Measurements from ENCODE around the gene ZSWIM6. TPM values are rescaled to one million over a fixed set of nuclear protein-coding genes. Genes with fewer than 3 reads are reported as not detected.

The ZSWIM6 gene
- polyA plus RNA-seq, 3 donors: 1.7 to 33.5 (median 2.7) TPM

GRCh38 chr5:61496860-61497259, 164.8 kb downstream of the ZSWIM6 start:
- Histone ChIP-seq H3K4me3 (replicated peaks in 1 of 3; ENCODE audit: low read depth in 2 of 3, low read length in 3 of 3) (no peak overlapping the region), H3K4me1 (ENCODE audit: control insufficient read depth in 1 of 2, insufficient read depth in 2 of 2, low read length in 2 of 2) (no peaks in the 10 kb centered on the region), H3K79me2 (ENCODE audit: insufficient read depth, low read length) (peaks cover 28% of the 10 kb centered on the region), H3K27ac (ENCODE audit: low read depth in 1 of 2, low read length in 2 of 2) (no peak overlapping the region), H4K20me1 (ENCODE audit: insufficient read depth, low read length) (peaks cover 100% of the 10 kb centered on the region), H3K9ac (ENCODE audit: insufficient read depth, low read length, poor library complexity, severe bottlenecking) (no peak overlapping the region), H3K4me2 (replicated peaks; ENCODE audit: extremely low read depth, low read length, poor library complexity, severe bottlenecking) (no peak overlapping the region), H2AFZ (ENCODE audit: insufficient read depth, low read depth, low read length, poor library complexity, severe bottlenecking) (no peak overlapping the region), H3K36me3 (replicated peaks in 1 of 2; ENCODE audit: control insufficient read depth in 1 of 2, insufficient read depth in 2 of 2, low read length in 2 of 2) (peaks cover 52 to 92% of the 10 kb centered on the region in 2 donors), H3K9me3 (replicated peaks in 1 of 2; ENCODE audit: control insufficient read depth in 1 of 2, insufficient read depth in 1 of 2, low read length in 2 of 2) (no peaks in the 10 kb centered on the region), H3K27me3 (ENCODE audit: control insufficient read depth in 2 of 2, insufficient read depth in 2 of 2, low read length in 2 of 2) (no peaks in the 10 kb centered on the region)
- Mint-ChIP-seq H3K4me1 (no peaks in the 10 kb centered on the region), H3K9me3 (no peaks in the 10 kb centered on the region), H3K36me3 (peaks cover 57 to 65% of the 10 kb centered on the region in 2 donors), H3K4me3 (no peak overlapping the region), H3K27ac (no peak overlapping the region), H3K27me3 (ENCODE audit: low read depth in 3 of 3) (no peaks in the 10 kb centered on the region)
- DNase-seq: no peak
- intact Hi-C loops (cut with micrococcal nuclease): no loop called here
- TF ChIP-seq, protein P1, sequence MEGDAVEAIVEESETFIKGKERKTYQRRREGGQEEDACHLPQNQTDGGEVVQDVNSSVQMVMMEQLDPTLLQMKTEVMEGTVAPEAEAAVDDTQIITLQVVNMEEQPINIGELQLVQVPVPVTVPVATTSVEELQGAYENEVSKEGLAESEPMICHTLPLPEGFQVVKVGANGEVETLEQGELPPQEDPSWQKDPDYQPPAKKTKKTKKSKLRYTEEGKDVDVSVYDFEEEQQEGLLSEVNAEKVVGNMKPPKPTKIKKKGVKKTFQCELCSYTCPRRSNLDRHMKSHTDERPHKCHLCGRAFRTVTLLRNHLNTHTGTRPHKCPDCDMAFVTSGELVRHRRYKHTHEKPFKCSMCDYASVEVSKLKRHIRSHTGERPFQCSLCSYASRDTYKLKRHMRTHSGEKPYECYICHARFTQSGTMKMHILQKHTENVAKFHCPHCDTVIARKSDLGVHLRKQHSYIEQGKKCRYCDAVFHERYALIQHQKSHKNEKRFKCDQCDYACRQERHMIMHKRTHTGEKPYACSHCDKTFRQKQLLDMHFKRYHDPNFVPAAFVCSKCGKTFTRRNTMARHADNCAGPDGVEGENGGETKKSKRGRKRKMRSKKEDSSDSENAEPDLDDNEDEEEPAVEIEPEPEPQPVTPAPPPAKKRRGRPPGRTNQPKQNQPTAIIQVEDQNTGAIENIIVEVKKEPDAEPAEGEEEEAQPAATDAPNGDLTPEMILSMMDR (IDR thresholded peaks at IDR 0.05): no peak
- WGBS (ENCODE audit: insufficient coverage): 80% methylated on average over 1 of the region's 4 CpGs

- Histone ChIP-seq H3K27ac (ENCODE audit: low read depth in 1 of 2, low read length in 2 of 2) (no peak overlapping the region), H2AFZ (ENCODE audit: insufficient read depth, low read depth, low read length, poor library complexity, severe bottlenecking) (no peak overlapping the region), H3K4me3 (replicated peaks in 1 of 3; ENCODE audit: low read depth in 2 of 3, low read length in 3 of 3) (no peak overlapping the region), H4K20me1 (ENCODE audit: insufficient read depth, low read length) (peaks cover 100% of the 10 kb centered on the region), H3K9me3 (replicated peaks in 1 of 2; ENCODE audit: control insufficient read depth in 1 of 2, insufficient read depth in 1 of 2, low read length in 2 of 2) (no peaks in the 10 kb centered on the region), H3K4me1 (ENCODE audit: control insufficient read depth in 1 of 2, insufficient read depth in 2 of 2, low read length in 2 of 2) (no peaks in the 10 kb centered on the region), H3K9ac (ENCODE audit: insufficient read depth, low read length, poor library complexity, severe bottlenecking) (no peak overlapping the region), H3K4me2 (replicated peaks; ENCODE audit: extremely low read depth, low read length, poor library complexity, severe bottlenecking) (no peak overlapping the region), H3K27me3 (ENCODE audit: control insufficient read depth in 2 of 2, insufficient read depth in 2 of 2, low read length in 2 of 2) (no peaks in the 10 kb centered on the region), H3K79me2 (ENCODE audit: insufficient read depth, low read length) (peaks cover 26% of the 10 kb centered on the region), H3K36me3 (replicated peaks in 1 of 2; ENCODE audit: control insufficient read depth in 1 of 2, insufficient read depth in 2 of 2, low read length in 2 of 2) (peaks cover 43 to 90% of the 10 kb centered on the region in 2 donors)
- 100% methylated on average over 5 of the region's 5 CpGs for WGBS (ENCODE audit: insufficient coverage)
- no peaks in the 10 kb centered on the region for H3K9me3 Mint-ChIP-seq
- no peak for DNase-seq
- TF ChIP-seq, protein P1 (IDR thresholded peaks at IDR 0.05): no peak
- no peaks in the 10 kb centered on the region for H3K27me3 Mint-ChIP-seq (ENCODE audit: low read depth in 3 of 3)
- intact Hi-C loops (cut with micrococcal nuclease): no loop called here
- H3K27ac Mint-ChIP-seq: no peak overlapping the region
- H3K4me1 Mint-ChIP-seq: no peaks in the 10 kb centered on the region
- peaks cover 56 to 69% of the 10 kb centered on the region in 2 donors for H3K36me3 Mint-ChIP-seq
- no peak overlapping the region for H3K4me3 Mint-ChIP-seq
These were observed 166.1 kb downstream of the ZSWIM6 start for GRCh38 chr5:61498121-61498520.
